Midbrain (tissue), 1 donor: ENCODE results near the gene ACACB.

Experiments used
- DNase-seq: peaks from one replicate; lab custom pipeline; 2025; lab: John Stamatoyannopoulos, UW

The ACACB gene

DNA sequence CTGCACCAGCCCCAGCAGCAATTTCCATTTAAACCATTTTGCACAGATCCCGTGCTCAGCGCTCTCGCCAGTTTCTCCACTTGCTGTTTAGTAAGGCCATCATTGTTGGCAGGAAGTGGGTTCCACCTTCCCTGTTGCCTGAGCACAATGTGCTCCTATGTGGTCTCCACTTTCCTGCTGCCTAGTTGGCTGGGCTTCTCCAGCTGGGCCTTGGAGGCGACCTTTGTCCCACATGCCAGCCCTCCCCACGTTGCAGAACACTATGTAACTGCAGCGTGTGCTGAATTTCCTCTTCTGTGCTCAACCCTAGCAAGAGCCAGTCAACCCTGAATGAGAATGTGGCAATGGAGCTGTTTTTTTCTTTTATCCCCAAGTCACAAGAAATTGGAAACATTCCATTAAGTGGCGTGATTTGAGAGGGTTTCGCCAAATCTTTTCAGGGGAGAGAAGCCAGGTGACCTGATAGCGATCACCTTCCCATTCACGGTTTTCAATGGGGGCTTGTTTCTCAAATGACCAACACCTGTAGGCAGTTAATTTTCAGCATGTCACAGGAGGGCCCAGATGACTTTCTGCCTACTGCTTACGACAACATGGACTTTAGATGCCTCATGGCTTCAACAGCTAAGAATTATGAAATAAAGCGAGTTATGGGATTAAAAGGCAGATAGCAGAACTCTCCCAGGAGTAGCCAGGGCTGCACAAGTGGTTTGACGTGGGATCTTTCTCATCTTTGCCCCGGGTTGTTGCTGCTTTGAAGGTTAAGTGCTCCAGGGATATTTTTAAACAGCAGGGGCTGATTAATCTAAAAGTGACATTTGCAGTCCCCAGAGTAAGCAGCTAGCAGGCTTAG, at the start of gene ACACB:
Gene ACACB (plus strand): TSS at position 830 of the 853 bp plus-strand sequence. CDS start 22,819 bp downstream, outside the sequence.
- DNase-seq: peak; percentile 85

DNA sequence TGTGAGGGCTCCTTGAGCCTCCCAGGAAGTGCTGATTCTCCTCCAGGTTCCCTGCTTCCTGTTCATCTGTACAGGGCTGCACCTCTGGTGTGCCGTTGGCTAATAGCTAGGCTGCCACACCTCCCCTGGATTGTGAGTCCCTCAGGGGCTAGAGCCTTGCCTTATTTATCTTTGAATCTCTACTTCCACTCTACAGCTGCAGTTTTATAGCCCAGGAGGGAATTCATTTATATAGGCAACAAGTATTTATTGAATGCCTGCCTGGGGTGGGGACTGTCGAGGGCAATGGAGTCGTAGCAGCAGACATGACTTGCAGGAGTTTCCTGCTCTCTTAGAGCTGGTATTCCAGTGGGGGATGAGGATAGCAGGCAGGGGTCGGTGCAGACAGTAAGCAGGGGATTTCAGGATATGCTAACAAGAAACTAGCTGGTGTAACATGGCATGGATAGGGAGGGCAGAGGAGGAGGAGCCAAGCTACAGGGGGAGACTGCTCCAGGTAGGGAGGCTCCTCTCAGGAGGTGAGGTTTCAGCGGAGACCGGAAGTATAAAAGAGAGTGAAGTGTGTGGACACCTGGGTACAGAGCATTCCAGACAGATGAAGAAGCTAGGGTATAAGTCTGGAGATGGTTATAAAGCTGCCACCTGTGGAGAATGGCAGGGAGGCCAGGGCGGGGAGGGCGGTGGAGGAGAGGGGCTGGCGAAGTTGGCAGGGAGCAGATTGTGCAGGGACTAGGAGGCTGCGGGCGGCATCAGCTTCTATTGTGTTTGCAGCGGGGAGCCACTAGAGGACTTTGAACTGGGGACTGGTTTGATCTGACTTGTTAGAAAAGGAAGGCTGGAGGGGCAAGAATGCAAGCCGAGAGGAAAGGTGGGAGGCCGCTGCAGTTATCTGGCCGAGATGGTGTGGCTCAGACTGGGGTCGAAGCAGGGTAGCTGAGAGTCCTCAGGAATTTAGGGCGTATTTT, 46.8 kb upstream of the ACACB start:
- DNase-seq: no peak

GRCh38 chr12:109074866-109075265, 41.5 kb upstream of the ACACB start:
- no peak for DNase-seq

GRCh38 chr12:109082751-109083150, 33.6 kb upstream of the ACACB start:
- no peak for DNase-seq

GRCh38 chr12:109084425-109084824, 32.0 kb upstream of the ACACB start:
- no peak for DNase-seq

DNA sequence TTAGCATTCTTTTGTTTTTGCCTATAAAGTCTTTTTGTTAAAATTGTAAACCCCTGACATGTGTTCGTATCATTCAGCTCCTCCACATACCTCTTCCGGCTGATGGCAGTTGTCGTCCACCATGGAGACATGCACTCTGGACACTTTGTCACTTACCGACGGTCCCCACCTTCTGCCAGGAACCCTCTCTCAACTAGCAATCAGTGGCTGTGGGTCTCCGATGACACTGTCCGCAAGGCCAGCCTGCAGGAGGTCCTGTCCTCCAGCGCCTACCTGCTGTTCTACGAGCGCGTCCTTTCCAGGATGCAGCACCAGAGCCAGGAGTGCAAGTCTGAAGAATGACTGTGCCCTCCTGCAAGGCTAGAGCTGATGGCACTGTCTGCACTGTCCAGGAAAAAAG, 30.8 kb upstream of the ACACB start:
- DNase-seq: no peak

GRCh38 chr12:109087250-109087649, 29.1 kb upstream of the ACACB start:
- DNase-seq: no peak

GRCh38 chr12:109088818-109089217, 27.6 kb upstream of the ACACB start:
- DNase-seq: no peak

- DNase-seq: no peak
Observed at GRCh38 chr12:109089683-109090082, 26.7 kb upstream of the ACACB start.

DNA sequence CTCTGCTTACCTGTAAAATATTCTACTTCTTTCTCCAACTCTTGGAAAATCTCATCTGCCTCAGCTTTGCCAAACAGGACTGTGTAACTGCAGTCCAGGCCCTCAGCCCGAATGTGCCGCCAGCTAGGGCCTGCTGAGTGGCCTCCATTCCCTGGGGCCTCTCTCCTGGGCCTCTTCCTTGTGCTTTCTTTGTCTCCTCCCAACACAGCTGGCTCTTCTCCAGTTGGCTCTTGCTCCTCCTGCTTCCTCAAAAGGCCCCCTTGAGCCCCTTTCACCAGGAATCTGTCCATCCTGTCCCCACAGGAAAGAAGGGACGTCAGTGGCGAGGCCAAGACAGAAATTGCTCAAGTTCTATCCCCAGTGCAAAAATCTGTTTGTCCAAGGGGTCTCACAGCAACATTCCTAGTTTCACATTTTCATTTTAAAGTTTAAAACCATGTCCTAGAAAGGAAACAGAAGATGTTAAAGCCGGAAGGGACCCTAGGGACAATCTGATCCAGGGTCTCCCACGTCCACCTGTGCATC, 23.8 kb upstream of the ACACB start:
- DNase-seq: no peak

GRCh38 chr12:109093022-109093918, 23.1 kb upstream of the ACACB start, which contains the start of gene ALKBH2:
TSS of gene ALKBH2 (minus strand) at chr12:109093472. CDS start at chr12:109092786, 686 bp downstream.
- peak; percentile 95 for DNase-seq

GRCh38 chr12:109097140-109097434, 19.3 kb upstream of the ACACB start:
- DNase-seq: no peak

- DNase-seq: peak; percentile 97
Observed at GRCh38 chr12:109097435-109098182, 18.8 kb upstream of the ACACB start, which contains the start of gene UNG. TSS of gene UNG (plus strand) at chr12:109097597. CDS start at chr12:109097680, 83 bp downstream.

- DNase-seq: no peak
Observed at GRCh38 chr12:109098183-109098604, 18.2 kb upstream of the ACACB start.

- no peak for DNase-seq
Observed at GRCh38 chr12:109098651-109099050, 17.7 kb upstream of the ACACB start.

DNA sequence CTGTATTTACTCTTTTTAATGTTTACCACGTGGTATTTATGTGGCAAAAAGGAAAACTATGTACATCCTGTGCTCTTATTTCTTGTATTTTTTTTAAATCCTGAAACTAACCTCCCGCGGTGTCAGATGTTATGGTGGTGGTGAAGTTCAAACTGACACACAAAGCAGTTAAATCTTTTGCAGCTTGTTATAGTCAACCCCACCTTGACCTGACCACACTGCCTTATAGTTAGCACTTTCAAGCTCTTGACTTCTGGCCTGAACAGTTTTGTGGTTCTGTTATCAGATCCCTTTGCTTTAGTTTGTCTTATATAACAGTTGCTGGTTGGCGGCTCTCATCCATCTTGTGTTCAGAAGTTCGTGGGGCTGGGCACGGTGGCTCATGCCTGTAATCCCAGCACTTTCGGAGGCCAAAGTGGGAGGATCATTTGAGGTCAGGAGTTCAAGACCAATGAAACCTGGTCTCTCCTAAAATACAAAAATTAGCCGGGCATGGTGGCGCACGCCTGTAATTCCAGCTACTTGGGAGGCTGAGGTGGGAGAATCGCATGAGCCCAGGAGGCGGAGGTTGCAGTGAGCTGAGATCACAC, 16.9 kb upstream of the ACACB start:
- no peak for DNase-seq

GRCh38 chr12:109100741-109101140, 15.6 kb upstream of the ACACB start:
- DNase-seq: no peak

- DNase-seq: no peak
Observed at GRCh38 chr12:109102491-109102890, 13.9 kb upstream of the ACACB start.

- no peak for DNase-seq
Observed at GRCh38 chr12:109105176-109105575, 11.2 kb upstream of the ACACB start.

DNA sequence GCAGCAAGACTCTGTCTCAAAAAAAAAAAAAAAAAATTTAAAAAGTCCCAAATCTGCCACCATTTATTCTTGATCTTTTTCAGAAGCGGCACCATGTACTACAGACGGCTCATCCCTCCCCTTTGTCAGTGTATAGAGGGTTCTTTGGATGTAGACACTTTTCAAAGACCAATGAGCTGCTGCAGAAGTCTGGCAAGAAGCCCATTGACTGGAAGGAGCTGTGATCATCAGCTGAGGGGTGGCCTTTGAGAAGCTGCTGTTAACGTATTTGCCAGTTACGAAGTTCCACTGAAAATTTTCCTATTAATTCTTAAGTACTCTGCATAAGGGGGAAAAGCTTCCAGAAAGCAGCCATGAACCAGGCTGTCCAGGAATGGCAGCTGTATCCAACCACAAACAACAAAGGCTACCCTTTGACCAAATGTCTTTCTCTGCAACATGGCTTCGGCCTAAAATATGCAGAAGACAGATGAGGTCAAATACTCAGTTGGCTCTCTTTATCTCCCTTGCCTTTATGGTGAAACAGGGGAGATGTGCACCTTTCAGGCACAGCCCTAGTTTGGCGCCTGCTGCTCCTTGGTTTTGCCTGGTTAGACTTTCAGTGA, 6.5 kb upstream of the ACACB start:
- DNase-seq: peak; percentile 10
